ENCODE results near the gene TJP3.

The TJP3 gene

DNA sequence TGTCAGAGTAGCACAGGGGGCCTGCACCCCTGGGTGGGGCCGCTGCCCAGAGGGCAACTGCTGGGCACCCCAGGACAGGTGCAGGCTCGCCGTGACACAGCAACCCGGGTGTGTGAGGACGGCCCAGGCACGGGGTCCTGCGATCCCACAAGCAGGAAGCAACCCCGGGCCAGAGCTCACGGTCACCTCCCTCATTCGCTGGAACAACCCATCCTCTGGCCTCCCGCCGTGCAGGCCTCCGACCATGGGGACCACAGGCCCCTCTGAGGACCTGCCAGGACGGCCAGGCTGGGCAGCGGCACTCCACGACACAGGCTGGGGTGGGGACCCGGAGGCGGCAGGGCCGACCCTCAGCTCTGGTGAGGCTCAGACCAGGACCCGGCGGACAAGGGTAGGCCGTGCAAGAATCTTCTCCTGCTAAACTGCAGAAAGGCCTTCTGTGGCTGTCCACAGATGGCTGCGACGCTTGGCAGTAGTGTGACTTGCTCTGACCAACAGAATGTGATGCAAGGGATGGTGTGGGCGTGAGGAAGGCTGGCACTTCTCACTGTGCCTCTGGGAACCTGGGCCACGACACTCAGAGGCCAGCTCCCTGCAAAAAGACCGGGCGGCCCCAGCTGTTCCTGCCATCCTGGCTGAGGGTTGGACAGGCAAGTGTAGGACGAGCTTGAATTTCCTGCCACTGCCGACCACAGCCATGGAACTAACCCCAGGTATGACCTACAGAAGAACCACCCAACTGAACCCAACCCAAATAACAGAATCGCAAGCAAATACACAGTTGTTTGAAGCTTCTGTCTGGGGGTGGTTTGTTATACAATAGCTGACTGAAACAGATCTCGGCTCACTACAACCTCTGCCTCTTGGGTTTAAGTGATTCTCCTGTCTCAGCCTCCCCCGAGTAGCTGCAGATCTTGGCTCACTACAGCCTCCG, 34.4 kb upstream of the TJP3 start:
- TF ChIP-seq, protein P1, sequence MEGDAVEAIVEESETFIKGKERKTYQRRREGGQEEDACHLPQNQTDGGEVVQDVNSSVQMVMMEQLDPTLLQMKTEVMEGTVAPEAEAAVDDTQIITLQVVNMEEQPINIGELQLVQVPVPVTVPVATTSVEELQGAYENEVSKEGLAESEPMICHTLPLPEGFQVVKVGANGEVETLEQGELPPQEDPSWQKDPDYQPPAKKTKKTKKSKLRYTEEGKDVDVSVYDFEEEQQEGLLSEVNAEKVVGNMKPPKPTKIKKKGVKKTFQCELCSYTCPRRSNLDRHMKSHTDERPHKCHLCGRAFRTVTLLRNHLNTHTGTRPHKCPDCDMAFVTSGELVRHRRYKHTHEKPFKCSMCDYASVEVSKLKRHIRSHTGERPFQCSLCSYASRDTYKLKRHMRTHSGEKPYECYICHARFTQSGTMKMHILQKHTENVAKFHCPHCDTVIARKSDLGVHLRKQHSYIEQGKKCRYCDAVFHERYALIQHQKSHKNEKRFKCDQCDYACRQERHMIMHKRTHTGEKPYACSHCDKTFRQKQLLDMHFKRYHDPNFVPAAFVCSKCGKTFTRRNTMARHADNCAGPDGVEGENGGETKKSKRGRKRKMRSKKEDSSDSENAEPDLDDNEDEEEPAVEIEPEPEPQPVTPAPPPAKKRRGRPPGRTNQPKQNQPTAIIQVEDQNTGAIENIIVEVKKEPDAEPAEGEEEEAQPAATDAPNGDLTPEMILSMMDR (conservative IDR thresholded peaks at IDR 0.05; ENCODE audit: low read depth, low read length) = no peak
- H3K4me3 ChIP-seq (ENCODE audit: low read length) = no peak overlapping the region
- DNase-seq (ENCODE audit: low read depth) = no peak

DNA sequence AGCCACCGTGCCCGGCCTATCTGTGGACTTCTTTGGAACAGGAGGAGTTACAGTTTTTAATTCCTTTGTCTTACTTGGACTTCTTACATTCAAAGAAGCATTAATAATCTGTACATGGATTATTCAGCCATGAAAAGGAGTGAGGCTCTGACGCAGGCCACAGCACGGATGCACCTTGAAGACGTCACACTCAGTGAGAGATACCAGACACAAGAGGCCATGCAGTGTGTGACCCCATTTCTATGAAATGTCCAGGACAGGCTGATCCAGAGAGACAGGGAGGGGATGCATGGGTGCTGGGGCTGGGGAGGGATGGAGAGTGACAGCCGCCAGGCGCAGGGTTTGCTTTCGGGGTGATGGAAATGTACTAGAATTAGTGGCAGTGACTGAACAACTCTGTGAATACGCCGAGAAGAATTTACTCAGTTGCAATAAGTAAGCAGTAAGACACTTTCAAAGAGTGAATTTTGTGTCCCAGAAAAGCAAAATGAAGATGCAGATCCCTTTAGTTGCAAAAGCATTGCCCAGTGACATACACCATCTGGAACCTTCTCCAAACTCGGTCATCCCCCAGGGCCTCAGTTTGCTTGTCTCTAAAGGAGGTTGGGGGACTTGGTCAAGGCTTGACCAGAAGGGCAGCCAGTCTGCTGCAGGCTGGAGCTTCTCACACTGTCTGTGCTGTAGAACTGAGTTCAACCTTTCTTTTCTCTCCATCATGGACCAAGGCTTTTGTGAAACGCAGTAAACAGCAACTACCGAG, 33.2 kb upstream of the TJP3 start:
- H3K4me3 ChIP-seq (ENCODE audit: low read length) = no peak overlapping the region
- TF ChIP-seq, protein P1 (conservative IDR thresholded peaks at IDR 0.05; ENCODE audit: low read depth, low read length) = no peak
- DNase-seq (ENCODE audit: low read depth) = no peak

DNA sequence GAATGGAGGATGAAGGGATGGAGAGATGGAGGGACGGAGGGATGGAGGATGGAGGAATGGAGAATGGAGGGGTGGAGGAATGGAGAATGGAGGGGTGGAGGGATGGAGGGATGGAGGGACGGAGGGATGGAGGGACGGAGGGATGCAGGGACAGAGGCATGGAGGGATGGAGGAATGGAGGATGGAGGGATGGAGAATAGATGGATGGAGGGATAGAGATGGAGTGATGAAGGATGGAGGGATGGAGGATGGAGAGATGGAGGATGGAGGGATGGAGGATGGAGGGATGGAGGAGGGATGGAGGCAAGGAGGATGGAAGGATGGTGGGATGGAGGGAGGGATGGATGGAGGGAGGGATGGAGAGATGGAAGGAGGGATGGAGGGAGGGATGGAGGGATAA, 30.0 kb upstream of the TJP3 start:
- DNase-seq (ENCODE audit: low read depth) = no peak
- TF ChIP-seq, protein P1 (conservative IDR thresholded peaks at IDR 0.05; ENCODE audit: low read depth, low read length) = no peak
- no peak overlapping the region for H3K4me3 ChIP-seq (ENCODE audit: low read length)

DNA sequence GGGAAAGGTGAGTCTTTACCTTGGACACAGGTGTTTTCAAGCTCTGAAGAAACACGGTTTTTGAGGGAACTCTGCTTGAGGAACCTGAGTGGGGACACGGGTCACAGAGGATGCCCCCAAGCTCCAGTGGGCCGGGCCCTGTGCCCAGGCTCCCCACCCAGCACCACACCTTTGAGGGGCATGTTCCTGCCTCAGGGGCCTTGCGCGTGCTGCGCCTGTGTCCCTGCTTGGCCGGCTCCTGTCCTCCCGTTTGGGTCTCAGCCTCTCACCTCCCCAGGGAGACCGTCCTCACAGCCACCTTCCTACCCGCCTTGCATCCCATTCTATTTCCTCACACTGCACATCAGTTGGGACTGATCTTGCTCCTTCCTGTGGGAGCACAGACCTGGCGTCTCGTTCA, 29.0 kb upstream of the TJP3 start:
- H3K4me3 ChIP-seq (ENCODE audit: low read length) = no peak overlapping the region
- TF ChIP-seq, protein P1 (conservative IDR thresholded peaks at IDR 0.05; ENCODE audit: low read depth, low read length) = no peak
- DNase-seq (ENCODE audit: low read depth) = no peak

DNA sequence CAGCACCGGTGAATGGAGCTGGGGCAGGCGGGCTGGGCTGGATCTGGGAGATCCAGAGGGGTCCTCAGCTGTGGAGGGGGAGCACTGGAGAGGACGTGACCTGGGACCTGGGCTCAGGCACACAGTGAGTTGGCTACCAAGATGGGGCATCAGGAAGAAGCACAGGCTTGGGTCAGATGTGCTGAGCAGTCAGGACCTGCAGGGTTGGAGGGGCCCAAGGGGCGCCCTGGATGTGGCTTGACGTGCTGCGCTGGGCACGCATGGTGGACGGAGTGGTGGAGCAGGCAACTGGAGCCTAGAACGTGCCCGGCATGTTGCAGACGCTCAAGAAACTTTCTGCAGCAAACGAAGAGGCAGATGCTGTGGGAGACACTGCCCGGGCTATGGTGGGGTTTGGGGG, 28.6 kb upstream of the TJP3 start:
- TF ChIP-seq, protein P1 (conservative IDR thresholded peaks at IDR 0.05; ENCODE audit: low read depth, low read length) = no peak

DNA sequence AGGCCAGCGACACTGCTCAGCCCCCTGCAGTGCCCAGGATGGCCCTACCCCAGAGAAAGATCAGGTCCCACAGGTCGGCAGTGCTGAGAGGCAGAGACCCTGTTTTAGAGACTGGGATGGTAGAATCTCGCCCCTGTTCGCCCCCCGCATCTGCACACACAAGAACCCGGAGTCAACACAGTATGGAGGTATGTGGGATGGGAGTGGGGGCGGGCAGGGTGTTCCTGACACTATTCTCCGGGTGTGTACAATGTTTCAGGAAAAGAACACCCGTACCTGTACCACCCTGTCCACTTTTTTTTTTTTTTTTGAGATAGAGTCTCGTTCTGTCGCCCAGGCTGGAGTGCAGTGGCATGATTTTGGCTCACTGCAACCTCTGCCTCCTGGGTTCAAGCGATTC, 27.2 kb upstream of the TJP3 start:
- TF ChIP-seq, protein P1 (conservative IDR thresholded peaks at IDR 0.05; ENCODE audit: low read depth, low read length) = no peak
- H3K4me3 ChIP-seq (ENCODE audit: low read length) = no peak overlapping the region
- no peak for DNase-seq (ENCODE audit: low read depth)

More for the DNA sequence above, 28.6 kb upstream of the TJP3 start:
- no peak for DNase-seq (ENCODE audit: low read depth)
- H3K4me3 ChIP-seq (ENCODE audit: low read length) = no peak overlapping the region

All from retinal pigment epithelial cell (primary cell).